Suprapubic skin (tissue), 4 donors: Measurements from ENCODE around the gene LEF1.

ENCODE experiments used
- CTCF ChIP-seq, 2 donors: fragments of 200-600 bp in 1 of 2; fragments of 450-650 bp in 1 of 2; sonication (generic) in 1 of 2; IDR thresholded peaks; one replicate each; pipeline ENCODE4 v1.5.1; 2016 to 2019; ENCODE audit warnings: antibody characterized with exemption in 2 of 2, mild to moderate bottlenecking in 1 of 2, moderate library complexity in 1 of 2
- EP300 ChIP-seq: sonication (generic); formaldehyde crosslinking; IDR thresholded peaks from one replicate; pipeline ENCODE4 v1.6.1; 2017; ENCODE audit warnings: antibody characterized with exemption
- POLR2A ChIP-seq, 2 donors: fragments of 450-650 bp; IDR thresholded peaks; one replicate each; pipeline ENCODE4 v1.6.1; 2017; ENCODE audit warnings: antibody characterized with exemption in 2 of 2, mild to moderate bottlenecking in 2 of 2, moderate library complexity in 2 of 2
- POLR2AphosphoS5 ChIP-seq, 3 donors: sonication (generic); formaldehyde crosslinking; IDR thresholded peaks; one replicate each; pipeline ENCODE4 v1.6.1; 2017; ENCODE audit warnings: antibody characterized with exemption in 3 of 3

DNA sequence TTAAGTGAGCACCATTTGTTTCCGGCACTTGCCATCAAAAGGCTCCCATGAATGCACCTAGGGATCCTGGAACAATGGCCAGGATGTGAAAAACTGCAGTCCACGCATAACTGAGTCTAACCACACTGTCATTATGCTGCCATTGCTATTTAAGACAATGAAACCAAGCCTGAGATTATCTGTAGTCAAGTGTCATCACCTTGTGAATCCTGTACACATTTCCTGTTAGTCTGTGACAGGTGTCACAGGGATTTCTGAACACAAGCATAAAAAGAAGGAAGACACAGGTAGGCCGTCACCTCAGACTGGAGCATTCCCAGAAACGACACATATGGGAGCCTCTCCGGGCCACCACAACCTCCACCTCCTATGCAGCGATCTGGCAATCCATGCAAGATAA lies 112.3 kb downstream of the LEF1 start:
- no peak for TF ChIP-seq EP300
- TF ChIP-seq CTCF (IDR thresholded peaks at IDR 0.05): no peak
- no peak for TF ChIP-seq POLR2AphosphoS5 (IDR thresholded peaks at IDR 0.05)
- no peak for TF ChIP-seq POLR2A (IDR thresholded peaks at IDR 0.05)
